Pancreas (tissue), 10 donors: ENCODE results near the gene TMEM233. TPM values are rescaled to one million over a fixed set of nuclear protein-coding genes. Genes with fewer than 3 reads are reported as not detected.

Source experiments
- ATAC-seq, 4 donors: fragments of 200-7000 bp; cut with Tn5 transposase; one replicate each; pipeline versions ENCODE4 v1.8.0 to v1.9.1; 2020; ENCODE audit warnings: mild to moderate bottlenecking in 4 of 4, moderate library complexity in 4 of 4
- DNase-seq, 6 donors: peaks; one replicate each; pipeline ENCODE4 v3.0.0-alpha.2; 2020
- FAIRE-seq: peaks from 2 replicates; lab custom pipeline; 2012; peaks lifted over from hg19 to GRCh38; lab: Jason Lieb, UNC
- H3K27ac ChIP-seq, 4 donors: fragments of 200-600 bp; sonication (generic); 1 replicate in 3 of 4; 2 replicates in 1 of 4; pipeline versions ENCODE4 v1.5.0 to v1.8.0; 2020
- H3K27me3 ChIP-seq, 4 donors: fragments of 200-600 bp; one replicate each; pipeline ENCODE4 v1.8.0; 2021
- H3K36me3 ChIP-seq, 3 donors: fragments of 200-600 bp; sonication (generic) in 1 of 3; one replicate each; pipeline versions ENCODE4 v1.5.0 to v1.8.0; 2020 to 2021
- H3K4me1 ChIP-seq, 3 donors: fragments of 200-600 bp; one replicate each; pipeline ENCODE4 v1.8.0; 2021
- H3K4me3 ChIP-seq, 4 donors: fragments of 200-600 bp; sonication (generic) in 2 of 4; one replicate each; pipeline versions ENCODE4 v1.5.0 to v1.8.0; 2020 to 2021
- H3K9me3 ChIP-seq, 4 donors: fragments of 200-600 bp; one replicate each; pipeline ENCODE4 v1.8.0; 2021
- CTCF ChIP-seq, 4 donors: fragments of 200-600 bp; sonication (generic) in 3 of 4; IDR thresholded peaks; one replicate each; pipeline versions ENCODE4 v1.5.0 to v1.8.0; 2021; ENCODE audit warnings: antibody characterized with exemption in 4 of 4
- WGBS, 2 donors: extraction: QIAGEN DNeasy Blood & Tissue Kit; methylation state at CpG; one replicate each; pipeline ENCODE4 v1.1.7; 2013; 5-methylcytosine and 5-hydroxymethylcytosine counted together
- intact Hi-C, 3 donors: fragments of 100-400 bp; cut with DNase I; formaldehyde crosslinking; loops; one replicate each; pipeline versions ENCODE4 v1.11.1 to v1.14.2; 2022
- polyA plus RNA-seq, 2 donors: library from polyadenylated mRNA; stranded (reverse); fragments of 200-250 nt; gene quantifications; one replicate each; pipeline ENCODE4 v1.2.3, GENCODE V29; 2013
- total RNA-seq, 6 donors: library from RNA; stranded (reverse); fragmentation: NEBNext Ultra II Directional in 4 of 6; extraction: Animal tissue kit (Norgen Biotek cat#: 25700) in 4 of 6; gene quantifications; one replicate each; pipeline versions ENCODE4 v1.2.1 to v1.2.4, GENCODE V29; 2021 to 2023
- donor health status: healthy with polysubstance abuse.
- donor health status: DM: no; HTN: no; CAD: no; lungs with moderate emphysema.
- donor health status: DM: no; HTN: no; CAD: no.
- donor health status: control.
- donor health status: control.
- donor health status: Bipolar disorder and iron deficiency.
- donor health status: DM: yes; HTN: yes; CAD: no.
- donor health status: DM: no; HTN: no; CAD: no.
- donor health status: DM: no; HTN: no; CAD: no.
- donor health status: DM: yes; HTN: yes; CAD: no.

TMEM233 gene
- total and polyA plus RNA-seq, 8 donors = 0.05 to 0.52 (median 0.07) TPM; not detected in 2

GRCh38 chr12:119683816-119684215 lies 90.2 kb downstream of the TMEM233 start:
- Histone ChIP-seq H3K4me3 (no peak overlapping the region), H3K27ac (peak overlapping the region in 3 of 4 donors; percentile 17 to 39 (median 31)), H3K4me1 (peaks cover 0 to 33% (median 11%) of the 10 kb centered on the region in 3 donors), H3K36me3 (peaks cover 8 to 35% (median 17%) of the 10 kb centered on the region in 3 donors), H3K9me3 (no peaks in the 10 kb centered on the region), H3K27me3 (no peaks in the 10 kb centered on the region)
- intact Hi-C loops = loop anchor here in 1 of 3 donors (10.0 kb wide), 1 partner anchor 91 kb away; no protein-coding TSS in a partner anchor
- peak; percentile 50 to 72 (median 69) for ATAC-seq
- no peak for DNase-seq
- 33 to 38% methylated on average over 3 of the region's 3 CpGs for WGBS, 2 donors
- no peak for TF ChIP-seq CTCF (IDR thresholded peaks at IDR 0.05)
- FAIRE-seq = no peak

DNA sequence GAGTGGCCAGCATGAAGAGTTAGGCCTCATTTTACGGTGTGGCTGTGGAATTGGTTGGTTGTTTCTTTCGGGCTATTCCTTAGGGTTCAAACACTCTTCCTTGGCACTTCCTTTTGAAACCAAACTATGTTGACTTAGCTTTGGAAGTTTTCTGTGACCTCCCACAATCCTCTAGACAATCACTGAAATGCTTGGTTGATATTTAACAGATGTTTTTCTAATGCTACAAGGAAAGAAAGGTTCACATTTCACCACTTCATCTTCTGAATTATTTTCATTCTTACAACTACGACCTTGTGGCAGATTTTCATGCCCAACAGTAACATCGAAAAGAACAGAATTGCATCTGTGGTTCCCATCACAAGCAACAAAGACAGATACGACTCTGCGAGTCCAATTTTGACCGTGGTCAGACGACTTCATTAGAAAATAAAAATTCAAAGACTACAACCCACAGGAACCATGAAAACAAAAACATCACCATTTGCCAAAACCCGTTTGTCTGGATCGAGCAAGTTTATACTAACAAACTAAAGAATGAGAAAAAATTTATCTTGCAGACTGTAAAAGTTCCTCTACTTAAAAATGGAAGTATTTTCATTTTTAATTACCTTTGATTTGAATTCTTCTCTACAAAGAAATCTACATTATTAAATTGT lies 91.3 kb downstream of the TMEM233 start:
- DNase-seq (no peak), FAIRE-seq (no peak), ATAC-seq (peak in 1 of 4 donors; percentile 38)
- H3K27ac ChIP-seq = peak overlapping the region in 3 of 4 donors; percentile 17 to 39 (median 31)
- H3K9me3 ChIP-seq = no peaks in the 10 kb centered on the region
- peaks cover 8 to 25% (median 10%) of the 10 kb centered on the region in 3 donors for H3K36me3 ChIP-seq
- no peak for TF ChIP-seq CTCF (IDR thresholded peaks at IDR 0.05)
- H3K4me1 ChIP-seq = peaks cover 0 to 33% (median 11%) of the 10 kb centered on the region in 3 donors
- WGBS, 2 donors = 61 to 69% methylated on average over 10 of the region's 10 CpGs
- H3K27me3 ChIP-seq = no peaks in the 10 kb centered on the region
- H3K4me3 ChIP-seq = no peak overlapping the region
- intact Hi-C loops = loop anchor here in 1 of 3 donors (10.0 kb wide), 1 partner anchor 90 kb away; no protein-coding TSS in a partner anchor

DNA sequence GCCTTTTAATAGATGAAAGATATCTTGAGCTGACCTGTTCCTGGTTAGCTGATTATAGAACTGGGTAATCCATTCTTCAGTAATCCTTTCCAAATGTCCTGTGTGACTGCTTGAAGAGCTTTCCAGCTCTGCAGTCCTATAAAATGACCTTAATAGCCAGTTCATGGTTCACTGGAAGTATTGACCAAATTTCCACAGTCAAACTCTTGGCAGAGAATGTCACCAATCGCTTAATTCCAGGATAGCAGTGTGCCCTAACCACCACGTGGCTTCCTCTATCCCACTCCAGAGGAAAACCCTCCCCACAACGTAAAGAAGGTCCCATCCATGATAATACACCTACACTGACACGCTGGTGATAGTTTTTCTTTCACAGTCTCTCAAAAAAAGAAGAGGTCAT lies 91.8 kb downstream of the TMEM233 start:
- intact Hi-C loops = loop anchor here in 1 of 3 donors (10.0 kb wide), 1 partner anchor 89 kb away; no protein-coding TSS in a partner anchor
- Histone ChIP-seq H3K9me3 (no peaks in the 10 kb centered on the region), H3K27ac (peak overlapping the region in 1 of 4 donors; percentile 31), H3K4me1 (peaks cover 0 to 33% (median 11%) of the 10 kb centered on the region in 3 donors), H3K27me3 (no peaks in the 10 kb centered on the region), H3K36me3 (peaks cover 3 to 20% (median 5%) of the 10 kb centered on the region in 3 donors), H3K4me3 (no peak overlapping the region)
- FAIRE-seq (no peak), DNase-seq (no peak), ATAC-seq (no peak)
- TF ChIP-seq CTCF (IDR thresholded peaks at IDR 0.05) = no peak
- WGBS, 2 donors = 76 to 81% methylated on average over 4 of the region's 4 CpGs

DNA sequence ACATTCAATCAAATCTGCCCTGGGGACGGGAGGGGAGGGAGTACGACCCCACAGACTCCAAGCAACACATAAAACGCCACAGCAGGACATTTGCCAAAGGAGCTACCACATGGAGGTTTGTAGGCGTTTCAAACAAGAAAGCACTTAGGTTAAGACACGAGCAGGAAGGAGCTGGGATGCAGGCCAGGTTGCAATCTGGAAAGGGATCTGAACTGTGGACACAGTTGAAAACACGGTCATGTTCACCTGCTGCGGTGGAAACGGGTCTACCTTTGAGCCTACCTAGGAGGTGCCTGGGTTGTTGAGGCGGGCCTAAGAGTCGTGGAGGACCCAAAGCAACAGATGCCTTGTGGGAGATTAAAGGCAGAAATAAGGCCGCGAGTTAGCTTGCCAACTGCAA lies 92.8 kb downstream of the TMEM233 start:
- peaks cover 0 to 33% (median 11%) of the 10 kb centered on the region in 3 donors for H3K4me1 ChIP-seq
- no peak overlapping the region for H3K27ac ChIP-seq
- intact Hi-C loops = loop anchor here in 1 of 3 donors (10.0 kb wide), 1 partner anchor 88 kb away; no protein-coding TSS in a partner anchor
- H3K4me3 ChIP-seq = no peak overlapping the region
- DNase-seq (no peak), FAIRE-seq (no peak), ATAC-seq (peak in 1 of 4 donors; percentile 6)
- H3K36me3 ChIP-seq = peaks cover 0 to 10% (median 0%) of the 10 kb centered on the region in 3 donors
- no peaks in the 10 kb centered on the region for H3K9me3 ChIP-seq
- no peak for TF ChIP-seq CTCF (IDR thresholded peaks at IDR 0.05)
- H3K27me3 ChIP-seq = no peaks in the 10 kb centered on the region
- 67 to 68% methylated on average over 12 of the region's 12 CpGs for WGBS, 2 donors
